ENCODE results near the gene ZNF467.

ZNF467 gene

GRCh38 chr7:149732111-149732561, 41.3 kb downstream of the ZNF467 start:
- Histone ChIP-seq H3K27ac (no peak overlapping the region), H3K36me3 (peaks cover 27% of the 10 kb centered on the region), H3K27me3 (ENCODE audit: insufficient read depth, low read depth, severe bottlenecking) (no peaks in the 10 kb centered on the region), H3K4me3 (ENCODE audit: low read depth, low read length) (no peak overlapping the region), H3K9me3 (ENCODE audit: severe bottlenecking) (no peaks in the 10 kb centered on the region)
- TF ChIP-seq CTCF (IDR thresholded peaks at IDR 0.05; ENCODE audit: low read depth, low read length) = no peak
- no peak for DNase-seq

GRCh38 chr7:149731207-149731955, 42.0 kb downstream of the ZNF467 start:
- TF ChIP-seq CTCF (IDR thresholded peaks at IDR 0.05; ENCODE audit: low read depth, low read length) = no peak
- no peak for DNase-seq

GRCh38 chr7:149729983-149730801, 43.2 kb downstream of the ZNF467 start:
- H3K27ac ChIP-seq = no peak overlapping the region
- H3K9me3 ChIP-seq (ENCODE audit: severe bottlenecking) = no peaks in the 10 kb centered on the region
- H3K27me3 ChIP-seq (ENCODE audit: insufficient read depth, low read depth, severe bottlenecking) = no peaks in the 10 kb centered on the region
- no peak for TF ChIP-seq CTCF (IDR thresholded peaks at IDR 0.05; ENCODE audit: low read depth, low read length)
- no peak overlapping the region for H3K4me3 ChIP-seq (ENCODE audit: low read depth, low read length)
- DNase-seq = no peak
- peaks cover 31% of the 10 kb centered on the region for H3K36me3 ChIP-seq

More at GRCh38 chr7:149731207-149731955, 42.0 kb downstream of the ZNF467 start:
- Histone ChIP-seq H3K27me3 (ENCODE audit: insufficient read depth, low read depth, severe bottlenecking) (no peaks in the 10 kb centered on the region), H3K27ac (no peak overlapping the region), H3K36me3 (peaks cover 29% of the 10 kb centered on the region), H3K9me3 (ENCODE audit: severe bottlenecking) (no peaks in the 10 kb centered on the region), H3K4me3 (ENCODE audit: low read depth, low read length) (no peak overlapping the region)

- no peak for DNase-seq
- peaks cover 36% of the 10 kb centered on the region for H3K36me3 ChIP-seq
- no peaks in the 10 kb centered on the region for H3K9me3 ChIP-seq (ENCODE audit: severe bottlenecking)
- H3K27ac ChIP-seq = no peak overlapping the region
- H3K4me3 ChIP-seq (ENCODE audit: low read depth, low read length) = no peak overlapping the region
- TF ChIP-seq CTCF (IDR thresholded peaks at IDR 0.05; ENCODE audit: low read depth, low read length) = no peak
- no peaks in the 10 kb centered on the region for H3K27me3 ChIP-seq (ENCODE audit: insufficient read depth, low read depth, severe bottlenecking)
Observed at GRCh38 chr7:149729586-149729982, 43.8 kb downstream of the ZNF467 start.

GRCh38 chr7:149728491-149729375, 44.7 kb downstream of the ZNF467 start:
- Histone ChIP-seq H3K27me3 (ENCODE audit: insufficient read depth, low read depth, severe bottlenecking) (no peaks in the 10 kb centered on the region), H3K27ac (no peak overlapping the region), H3K36me3 (peaks cover 44% of the 10 kb centered on the region), H3K9me3 (ENCODE audit: severe bottlenecking) (no peaks in the 10 kb centered on the region), H3K4me3 (ENCODE audit: low read depth, low read length) (no peak overlapping the region)
- DNase-seq = no peak
- TF ChIP-seq CTCF (IDR thresholded peaks at IDR 0.05; ENCODE audit: low read depth, low read length) = no peak

Measured in WERI-Rb-1 (cell line).